Suppressor macrophage treated with lipopolysaccharide for 1 hour (primary cell): ENCODE data around the gene RPTOR.
A peak's percentile ranks its signal among the peaks of the same experiment; 100 is the strongest.

Source experiments
- DNase-seq, 3 donors: peaks; one replicate each; pipeline ENCODE4 v3.0.0-alpha.2; 2020 to 2022

The RPTOR gene

DNA sequence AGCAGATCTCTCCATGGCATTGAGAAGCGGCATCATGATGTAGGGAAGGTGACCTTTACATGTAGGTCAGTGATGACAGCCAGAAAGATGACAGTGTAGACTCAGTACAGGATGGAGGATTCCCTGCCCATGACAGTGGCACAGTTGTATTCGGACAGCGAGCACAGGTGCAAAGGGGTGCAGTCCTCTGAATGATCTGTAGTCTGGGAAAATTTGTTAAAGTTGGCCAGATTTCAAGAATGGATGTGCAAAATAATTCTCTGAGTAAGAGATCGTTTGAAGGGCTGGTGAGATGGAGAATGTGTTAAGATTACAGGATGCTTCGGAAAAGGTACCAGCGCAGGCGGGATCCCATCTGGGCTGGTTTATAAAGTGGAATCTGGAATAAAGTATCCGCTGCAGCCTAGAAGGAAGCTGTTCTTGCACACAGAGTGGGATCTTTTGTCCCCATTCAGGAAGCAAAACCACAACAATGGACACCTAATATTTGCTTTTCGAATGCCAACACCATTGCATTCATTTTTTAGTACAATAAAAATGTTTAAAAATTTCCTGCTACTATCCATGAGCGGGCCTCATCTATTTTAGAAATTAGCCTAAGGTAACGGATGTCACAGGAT is 101.2 kb downstream of the RPTOR start:
- DNase-seq = no peak

DNA sequence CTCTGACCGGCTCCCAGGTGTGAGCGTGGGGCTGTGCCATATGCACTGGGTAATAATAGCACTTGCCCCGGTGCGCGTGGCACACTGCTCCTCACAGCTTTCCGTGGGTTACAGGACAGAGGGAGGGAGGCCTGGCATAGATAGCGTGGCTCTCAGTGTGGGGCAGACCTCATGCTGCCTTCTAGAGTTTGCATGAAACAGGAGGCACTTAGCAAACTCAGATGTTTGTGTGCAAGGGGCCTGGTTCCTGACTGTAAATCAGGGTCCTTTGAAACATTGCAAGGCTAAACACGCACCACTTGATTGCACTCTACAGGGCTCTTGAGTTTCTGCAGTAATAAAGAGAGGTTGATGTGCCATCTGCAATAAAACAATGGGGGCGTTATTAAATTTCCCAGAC is 101.7 kb downstream of the RPTOR start:
- DNase-seq = no peak

DNA sequence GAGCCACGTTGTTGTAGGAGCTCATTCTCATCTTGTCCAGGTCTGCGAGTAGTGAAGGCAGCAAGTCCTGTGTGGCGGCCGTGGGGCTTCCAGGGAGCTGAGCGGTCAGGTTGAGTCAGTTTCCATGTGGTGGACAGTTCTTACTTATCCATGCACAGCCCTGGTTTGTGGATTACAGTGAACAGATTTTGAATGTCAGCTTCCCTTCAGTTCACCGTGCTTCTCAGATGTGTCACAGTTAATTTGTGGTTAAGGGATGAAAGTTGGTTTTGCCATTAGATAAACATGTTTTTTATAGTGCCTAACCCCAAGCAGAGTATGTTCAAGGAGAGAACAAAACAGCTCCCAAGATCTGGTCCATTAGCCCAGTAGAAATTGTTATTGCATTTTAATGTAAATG is 103.1 kb downstream of the RPTOR start:
- DNase-seq = no peak

DNA sequence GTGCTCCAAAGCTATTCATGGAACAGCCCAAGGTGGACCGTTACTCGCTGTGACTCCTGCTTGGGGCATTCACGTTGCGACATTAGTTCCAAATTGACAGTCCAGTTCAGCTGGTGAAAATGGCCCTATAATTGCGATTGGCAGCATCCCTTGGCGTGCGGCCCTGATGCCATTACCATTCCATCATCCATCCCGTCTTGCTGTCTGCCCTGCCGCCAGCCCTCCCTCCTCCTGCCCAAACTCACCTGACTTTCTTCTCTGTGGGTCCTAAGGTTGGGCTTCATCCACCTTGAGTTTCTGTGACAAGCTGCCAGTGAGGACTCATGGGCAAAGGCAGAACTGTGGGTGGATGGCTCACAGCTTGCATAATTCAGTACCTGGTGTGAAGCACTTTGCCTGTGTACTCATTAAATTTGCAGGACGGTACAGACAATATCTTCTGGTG is 104.6 kb downstream of the RPTOR start:
- DNase-seq = no peak

DNA sequence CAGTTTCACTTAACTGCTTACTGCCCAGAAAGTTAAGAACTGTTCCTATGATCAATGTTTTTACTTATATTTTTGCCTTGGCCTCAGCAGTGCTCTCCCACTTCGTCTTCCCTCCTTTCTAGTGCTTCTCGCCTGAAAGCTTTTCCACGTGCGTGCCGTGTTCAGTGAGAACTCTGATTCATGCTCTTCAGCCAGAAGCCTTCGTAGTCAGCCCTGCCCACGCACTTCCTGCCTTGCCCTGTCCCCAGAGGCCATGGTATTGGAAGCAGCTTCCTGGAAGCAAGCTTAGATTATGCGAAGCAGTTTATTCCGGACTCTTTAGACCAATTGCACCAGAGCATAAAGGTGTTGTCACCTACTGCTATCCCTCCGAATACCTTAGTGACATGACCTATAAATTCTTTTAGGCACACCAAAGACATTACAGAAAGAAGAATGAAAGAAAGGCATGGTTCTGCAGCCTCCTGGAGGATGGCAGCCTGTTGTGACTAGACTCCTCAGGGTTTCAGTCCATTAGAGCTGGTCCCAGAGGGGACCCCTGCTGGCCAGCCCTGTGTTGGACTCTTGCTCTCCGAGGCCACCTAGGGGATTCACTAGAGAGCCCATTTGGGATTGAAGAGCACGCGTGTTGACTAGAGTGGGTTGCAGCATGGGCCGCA is 105.2 kb downstream of the RPTOR start:
- DNase-seq = peak; percentile 87 to 89 (median 89)

DNA sequence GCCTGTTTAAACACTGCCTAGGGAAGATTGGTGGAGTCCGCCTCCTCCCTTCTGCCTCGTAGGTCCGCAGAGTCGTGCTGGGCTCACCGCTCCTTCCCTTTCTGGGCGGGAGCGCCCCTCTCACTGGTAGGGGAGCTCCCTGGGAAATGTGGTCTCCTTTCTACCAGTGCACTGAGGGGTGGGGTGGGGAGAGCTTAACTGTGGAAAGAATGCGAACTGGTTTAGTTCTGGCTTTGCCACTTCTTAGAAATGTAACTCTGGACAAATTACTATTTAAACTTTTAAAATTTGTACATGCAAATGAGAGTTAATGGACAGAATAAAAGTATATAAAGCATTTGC is 105.7 kb downstream of the RPTOR start:
- DNase-seq = no peak

DNA sequence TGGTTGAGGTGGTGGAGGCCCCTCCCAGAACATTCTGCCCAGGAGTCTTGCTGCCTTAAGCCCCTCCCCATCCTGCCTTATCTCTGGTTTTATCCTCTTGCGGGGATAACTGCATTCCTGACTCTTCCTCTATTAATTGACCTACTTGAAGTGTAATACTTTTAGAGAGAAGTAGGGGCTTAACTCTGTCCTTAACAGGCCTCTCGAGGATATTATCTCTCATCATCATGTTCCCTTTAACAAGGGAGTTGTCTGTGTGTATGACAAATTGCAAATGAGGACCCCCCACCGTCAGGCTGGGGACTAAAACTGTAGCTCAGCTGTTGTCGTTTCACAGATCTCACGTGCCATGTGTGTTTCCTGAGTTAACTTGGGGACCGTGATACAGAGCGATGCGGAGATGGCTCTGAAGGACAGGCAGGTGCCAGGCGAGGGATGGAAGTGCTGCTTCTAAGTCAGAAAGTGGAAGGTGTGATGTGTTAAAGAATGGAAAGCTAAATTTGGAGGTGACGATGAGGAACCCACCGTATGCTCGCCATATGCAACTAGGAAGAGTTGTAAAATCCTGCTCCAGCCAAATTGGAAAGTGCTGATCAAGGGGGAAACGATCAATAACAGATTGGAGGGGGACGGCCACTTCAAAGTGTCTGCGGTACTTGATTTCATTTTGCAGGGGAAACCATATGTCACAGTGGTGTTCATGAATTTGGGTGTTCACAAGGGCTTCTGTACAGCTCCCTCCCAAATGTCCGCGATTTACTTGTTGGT is 106.3 kb downstream of the RPTOR start:
- no peak for DNase-seq

DNA sequence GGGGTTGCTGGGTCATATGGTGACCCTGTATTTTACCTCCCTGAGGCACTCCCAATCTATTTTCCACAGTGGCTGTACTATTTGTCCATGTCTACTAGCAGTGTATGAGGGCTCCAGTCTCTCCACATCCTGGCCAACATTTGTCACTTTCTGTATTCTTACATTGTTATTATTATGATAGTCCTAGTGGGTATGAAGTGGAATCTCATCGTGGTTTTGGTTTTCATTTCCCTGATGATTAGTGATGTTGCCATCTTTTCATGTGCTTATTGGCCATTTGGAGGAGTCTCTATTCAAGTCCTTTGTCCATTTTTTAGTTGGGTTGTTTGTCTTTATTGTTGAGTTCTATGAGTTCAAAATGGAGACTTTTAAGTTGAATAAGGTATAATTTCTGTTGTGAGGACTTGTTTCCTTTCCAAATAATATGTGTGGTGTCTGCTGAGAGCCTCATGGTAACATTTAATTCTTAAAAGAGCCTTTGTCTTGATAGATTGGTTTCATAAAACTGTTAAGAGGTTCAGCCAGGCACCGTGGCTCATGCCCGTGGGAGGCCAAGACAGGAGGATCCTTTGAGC is 108.2 kb downstream of the RPTOR start:
- no peak for DNase-seq

DNA sequence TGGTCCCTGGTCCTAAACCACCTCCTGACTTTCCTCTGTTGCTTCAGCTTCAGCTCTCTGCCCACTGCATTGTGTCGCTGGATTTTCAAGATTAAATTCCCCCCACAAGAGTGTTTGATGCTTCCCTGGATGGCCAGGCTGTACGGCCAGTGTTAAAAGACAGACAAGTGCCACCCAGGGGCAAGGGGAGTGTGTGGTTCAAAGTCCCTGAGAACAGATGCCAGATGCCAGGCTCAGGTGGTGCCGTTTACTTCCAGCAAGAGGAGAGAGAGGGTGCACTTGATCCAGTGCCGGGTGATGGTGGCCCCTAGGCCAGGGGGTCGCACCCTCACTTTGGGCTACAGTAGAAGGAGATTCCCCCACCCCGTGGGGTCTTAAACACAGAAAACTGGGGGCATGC is 109.2 kb downstream of the RPTOR start:
- no peak for DNase-seq

DNA sequence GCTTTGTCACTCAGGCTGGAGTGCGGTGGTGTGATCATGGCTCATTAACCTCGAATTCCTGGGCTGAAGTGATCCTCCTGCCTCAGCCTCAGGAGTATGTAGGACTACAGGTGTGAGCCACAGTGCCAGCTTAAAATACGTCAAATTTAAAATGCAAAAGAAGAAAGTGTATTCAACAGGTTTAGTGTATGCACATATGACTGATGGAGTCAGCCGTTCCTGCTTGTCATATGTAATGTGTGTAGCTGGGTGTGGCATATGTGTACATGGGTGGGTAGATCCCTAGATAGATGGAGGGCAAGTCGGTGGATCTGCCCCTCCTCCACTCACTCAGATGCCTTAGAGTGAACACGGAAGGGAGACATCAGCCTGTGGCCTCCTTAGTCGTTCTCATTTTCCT is 111.0 kb downstream of the RPTOR start:
- no peak for DNase-seq

DNA sequence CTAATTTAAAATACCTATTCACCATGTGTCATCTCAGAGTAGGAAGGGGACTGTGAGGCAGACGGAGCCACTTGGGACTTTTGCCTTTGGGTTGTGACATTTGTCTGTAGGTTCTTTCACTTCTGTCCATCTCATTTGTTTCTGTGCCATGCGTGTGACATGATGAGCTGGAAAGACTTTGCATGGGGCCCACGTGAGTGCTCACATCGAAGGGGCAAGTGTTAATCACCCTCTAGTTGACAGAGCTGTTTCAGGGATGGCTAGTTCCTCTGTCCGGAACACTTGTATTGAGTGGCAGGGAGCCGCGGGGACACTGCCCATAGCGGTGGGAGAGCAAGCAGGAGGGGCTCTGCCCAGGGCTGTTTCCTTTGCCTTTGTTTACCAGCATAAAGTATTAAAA is 112.0 kb downstream of the RPTOR start:
- DNase-seq = no peak

DNA sequence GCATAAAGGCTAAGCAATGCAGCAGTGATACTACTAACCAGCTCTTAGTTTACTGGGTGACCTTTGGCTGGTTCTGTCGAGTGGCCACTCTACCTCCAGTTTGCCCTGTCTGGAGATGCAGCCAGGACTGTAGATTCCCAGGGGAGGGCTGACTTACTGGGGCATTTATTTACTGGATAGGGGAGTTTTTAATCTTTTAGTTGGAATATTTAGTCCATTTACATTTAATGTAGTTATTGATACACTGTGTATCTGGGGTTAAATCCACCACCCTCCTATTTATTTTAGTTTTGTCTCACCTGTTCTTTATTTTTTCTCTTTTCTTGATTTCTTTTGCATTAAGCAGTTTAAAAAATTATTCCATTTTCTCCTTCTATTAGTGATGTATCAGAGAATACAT is 112.9 kb downstream of the RPTOR start:
- DNase-seq = no peak

DNA sequence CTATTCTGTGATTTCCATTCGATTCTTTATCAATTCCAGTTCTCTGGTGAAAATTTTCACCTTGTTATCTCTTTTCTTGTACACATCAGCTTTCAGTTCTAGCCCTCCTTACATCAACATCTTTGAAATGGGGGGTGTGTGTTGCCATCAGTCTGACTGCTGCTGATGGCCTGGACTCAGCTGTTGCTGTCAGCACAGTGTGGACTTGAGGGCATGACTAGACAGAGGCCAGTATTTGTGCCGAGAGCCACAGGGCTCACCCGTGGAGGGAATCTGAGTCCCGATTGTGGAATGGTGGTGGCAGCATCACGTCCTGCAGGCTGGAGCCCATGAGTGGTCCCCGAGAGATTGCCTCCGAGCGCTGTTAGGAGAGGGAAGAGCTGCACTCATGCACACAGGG is 114.2 kb downstream of the RPTOR start:
- no peak for DNase-seq

DNA sequence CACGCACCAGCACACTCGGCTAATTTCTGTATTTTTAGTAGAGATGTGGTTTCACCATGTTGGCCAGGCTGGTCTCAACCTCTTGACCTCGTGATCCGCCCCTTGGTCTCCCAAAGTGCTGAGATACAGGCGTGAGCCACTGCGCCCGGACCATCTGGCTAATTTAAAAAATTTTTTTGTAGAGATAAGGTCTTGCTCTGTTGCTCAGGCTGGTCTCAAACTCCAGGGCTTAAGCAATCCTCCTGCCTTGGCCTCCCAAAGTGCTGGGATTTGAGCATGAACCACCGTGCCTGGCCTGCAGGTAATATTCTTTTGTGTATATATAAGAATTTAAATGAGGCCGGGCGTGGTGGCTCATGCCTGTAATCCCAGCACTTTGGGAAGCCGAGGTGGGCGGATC is 115.0 kb downstream of the RPTOR start:
- no peak for DNase-seq

DNA sequence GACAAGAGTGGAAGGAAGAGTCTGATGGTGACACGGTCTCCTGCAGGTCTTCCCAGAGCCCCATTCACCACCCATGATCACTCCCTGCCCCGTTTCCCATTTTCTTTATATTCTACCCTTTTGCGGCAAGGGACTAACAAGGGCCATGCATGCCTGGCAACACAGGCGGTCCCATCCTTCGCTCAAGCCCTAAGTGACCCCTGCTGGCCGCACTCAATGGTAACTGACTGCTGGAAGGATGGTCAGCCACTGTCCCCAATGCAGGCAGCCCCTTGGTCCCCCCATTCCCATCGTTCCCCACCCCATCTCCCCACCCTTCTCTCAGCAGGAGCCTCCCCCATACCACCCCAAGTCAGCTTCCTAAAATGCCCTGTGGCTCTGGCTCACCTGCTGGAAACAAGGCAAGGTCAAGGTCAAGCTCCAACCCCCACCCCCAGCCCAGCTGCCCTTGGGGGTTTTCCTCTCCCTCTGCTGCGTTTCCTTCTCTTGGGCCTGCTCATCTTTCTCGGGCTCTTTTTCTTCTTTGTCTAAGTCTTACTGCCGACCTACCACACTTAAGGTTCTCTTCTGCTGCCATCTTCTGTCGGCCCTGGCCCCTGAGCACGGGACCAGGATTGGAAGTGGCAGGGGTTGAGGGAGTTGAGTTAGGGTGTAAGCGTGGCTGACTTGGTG is 116.0 kb downstream of the RPTOR start:
- no peak for DNase-seq

DNA sequence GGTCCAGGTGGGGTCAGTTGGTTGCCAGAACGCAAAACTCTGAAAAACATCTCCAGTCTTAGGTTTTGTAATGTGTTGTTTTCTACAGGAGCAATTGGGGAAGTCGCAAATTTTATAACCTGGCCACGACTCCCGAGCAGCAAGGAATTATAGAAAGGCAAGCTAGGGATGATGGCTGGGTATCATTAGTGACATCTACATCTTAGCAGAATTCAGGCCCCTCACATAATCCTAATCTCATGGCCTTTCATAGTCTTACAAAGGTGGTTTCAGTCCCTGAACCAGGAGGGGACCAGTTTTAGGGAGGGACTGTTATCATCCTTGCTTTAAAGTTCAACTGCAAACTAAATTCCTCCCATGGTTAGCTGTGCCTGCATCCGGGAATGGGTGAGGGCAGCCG is 117.9 kb downstream of the RPTOR start:
- DNase-seq = no peak

DNA sequence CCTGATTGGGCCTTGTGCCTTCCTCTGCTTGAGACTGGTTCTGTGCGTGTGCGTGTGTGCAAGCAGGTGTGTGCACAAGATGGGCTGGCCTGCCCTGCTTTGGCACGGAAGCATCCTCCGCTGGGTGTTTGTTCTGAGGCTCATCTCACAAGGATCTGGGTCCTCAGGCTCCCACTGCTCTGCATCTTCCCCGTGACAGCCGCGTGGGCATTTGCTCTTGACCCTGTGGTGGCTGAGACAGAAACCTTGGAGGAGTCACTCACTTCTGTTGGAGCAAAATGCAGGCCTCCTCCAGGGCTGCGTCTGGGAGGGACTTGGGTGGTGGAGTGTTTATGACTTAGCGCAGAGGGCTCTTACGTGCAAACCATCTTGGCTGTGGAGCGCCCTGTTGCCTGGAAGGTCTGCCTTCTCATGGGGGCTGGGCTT is 119.2 kb downstream of the RPTOR start:
- no peak for DNase-seq

DNA sequence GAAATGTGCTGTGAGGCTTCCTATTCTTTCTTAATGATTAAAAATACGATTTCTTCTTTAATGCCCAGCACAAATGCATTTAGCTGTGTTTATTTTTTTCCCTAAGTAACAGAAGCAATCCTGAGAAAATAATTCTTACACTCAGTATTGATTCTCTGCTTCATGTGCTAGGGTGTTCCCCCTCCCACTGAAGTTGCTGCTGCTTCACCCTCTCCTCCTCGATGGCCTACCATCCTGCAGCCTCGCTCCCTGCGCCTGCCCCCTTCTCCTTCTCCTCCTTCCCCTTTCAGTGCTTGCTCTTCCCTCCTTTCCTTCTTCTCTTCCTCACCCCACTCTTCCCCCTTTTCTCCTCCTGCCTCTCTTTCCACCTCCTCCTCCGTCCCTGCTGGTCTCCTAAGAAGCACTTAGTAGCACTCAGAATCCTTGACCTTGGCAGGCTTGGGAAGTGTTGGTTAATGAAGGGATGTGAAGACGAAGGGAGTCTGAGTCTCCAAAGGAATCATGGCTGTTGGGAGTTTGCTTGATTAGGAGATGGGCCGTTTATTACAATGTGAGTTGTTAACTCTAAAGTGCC is 119.7 kb downstream of the RPTOR start:
- DNase-seq = no peak

DNA sequence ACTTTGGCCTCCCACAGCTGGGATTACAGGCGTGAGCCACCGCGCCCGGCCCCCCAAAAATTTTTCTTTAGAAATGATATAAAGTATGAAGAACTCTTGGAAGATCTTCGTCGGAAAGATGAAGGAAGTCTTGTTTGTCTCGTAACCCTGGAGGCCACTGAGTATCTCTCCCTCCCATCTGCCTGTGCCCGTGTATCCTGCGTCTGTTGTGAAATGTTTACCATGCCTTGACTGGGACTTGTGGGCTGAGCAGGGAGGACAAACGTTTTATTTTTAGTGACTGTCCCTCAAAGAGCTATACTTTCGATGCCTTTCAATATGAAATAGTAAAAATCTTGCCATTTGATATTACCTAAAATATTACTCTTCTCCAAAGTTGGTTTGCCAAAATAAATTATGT is 121.2 kb downstream of the RPTOR start:
- no peak for DNase-seq

DNA sequence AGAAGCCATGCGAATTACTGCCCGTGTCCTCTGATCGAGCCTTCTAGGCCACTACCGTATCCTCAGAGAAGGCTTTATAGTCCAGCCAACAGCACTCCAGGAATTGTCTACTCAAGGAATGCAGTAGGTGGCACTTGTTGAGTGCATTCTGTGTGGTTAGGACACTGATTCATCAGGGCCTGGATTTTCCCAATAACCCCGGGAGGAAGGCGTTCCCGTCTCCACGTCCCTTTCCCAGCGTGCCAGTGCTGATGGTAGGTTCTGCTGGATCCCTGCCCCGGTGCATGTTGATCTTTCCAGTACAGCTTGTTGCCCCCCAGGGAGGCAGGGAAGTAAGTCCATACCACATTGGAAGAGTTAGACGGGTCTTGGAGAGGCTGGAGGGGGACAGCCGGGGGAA is 122.2 kb downstream of the RPTOR start:
- no peak for DNase-seq

DNA sequence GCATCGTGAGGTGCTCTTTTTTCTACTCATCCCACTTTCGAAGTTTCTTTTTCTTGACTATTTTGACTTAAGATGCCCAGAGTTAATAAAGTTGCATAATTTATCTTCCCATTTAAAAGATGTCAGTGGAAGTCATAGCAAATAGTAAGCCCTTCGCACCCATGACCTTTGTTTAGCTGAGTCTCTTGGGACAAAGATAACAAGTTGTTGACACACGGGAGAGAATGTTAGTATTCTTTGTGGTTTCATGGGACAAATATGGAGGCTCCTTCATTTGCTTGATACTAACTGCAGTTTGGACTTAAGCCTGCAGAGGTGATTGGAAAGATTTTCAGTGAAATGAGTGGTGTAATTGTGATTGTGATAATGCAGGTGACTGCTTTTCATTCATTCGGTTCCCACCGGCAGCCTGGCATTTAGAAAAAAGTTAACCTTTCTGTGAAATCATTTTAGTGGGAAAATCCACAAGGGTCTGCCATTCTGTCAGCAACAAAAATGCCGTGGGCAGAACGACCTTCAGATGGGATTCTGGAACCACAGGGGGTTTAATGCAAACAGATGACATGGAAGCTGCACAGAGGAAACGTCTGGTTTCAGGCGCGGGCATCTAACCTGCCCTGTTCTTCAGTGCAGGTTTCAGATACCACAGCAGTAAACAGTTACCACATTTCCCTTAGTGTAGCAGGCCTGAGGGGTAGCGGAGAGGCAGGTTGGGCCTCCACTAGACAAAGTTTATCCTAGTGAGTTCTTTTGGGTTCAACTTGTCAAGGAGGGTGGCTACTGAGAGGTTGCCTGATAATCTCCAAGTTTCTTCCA is 123.0 kb downstream of the RPTOR start:
- DNase-seq = no peak
